Mucosa of gallbladder (tissue), 1 donor: ENCODE data around the gene CDHR3. TPM values are rescaled to one million over a fixed set of nuclear protein-coding genes. Genes with fewer than 3 reads are reported as not detected.
A peak's percentile ranks its signal among the peaks of the same experiment; 100 is the strongest.

Experiments
- DNase-seq: peaks from one replicate; pipeline ENCODE4 v3.0.0-alpha.2; 2020; ENCODE audit warnings: low spot score
- total RNA-seq: library from RNA; stranded (reverse); gene quantifications from one replicate; pipeline ENCODE4 v1.2.1, GENCODE V29; 2021
- donor health status: DM: no; HTN: no; CAD: no.

CDHR3 gene
- total RNA-seq, 1 donor from 2014 or later = 3.1 TPM

DNA sequence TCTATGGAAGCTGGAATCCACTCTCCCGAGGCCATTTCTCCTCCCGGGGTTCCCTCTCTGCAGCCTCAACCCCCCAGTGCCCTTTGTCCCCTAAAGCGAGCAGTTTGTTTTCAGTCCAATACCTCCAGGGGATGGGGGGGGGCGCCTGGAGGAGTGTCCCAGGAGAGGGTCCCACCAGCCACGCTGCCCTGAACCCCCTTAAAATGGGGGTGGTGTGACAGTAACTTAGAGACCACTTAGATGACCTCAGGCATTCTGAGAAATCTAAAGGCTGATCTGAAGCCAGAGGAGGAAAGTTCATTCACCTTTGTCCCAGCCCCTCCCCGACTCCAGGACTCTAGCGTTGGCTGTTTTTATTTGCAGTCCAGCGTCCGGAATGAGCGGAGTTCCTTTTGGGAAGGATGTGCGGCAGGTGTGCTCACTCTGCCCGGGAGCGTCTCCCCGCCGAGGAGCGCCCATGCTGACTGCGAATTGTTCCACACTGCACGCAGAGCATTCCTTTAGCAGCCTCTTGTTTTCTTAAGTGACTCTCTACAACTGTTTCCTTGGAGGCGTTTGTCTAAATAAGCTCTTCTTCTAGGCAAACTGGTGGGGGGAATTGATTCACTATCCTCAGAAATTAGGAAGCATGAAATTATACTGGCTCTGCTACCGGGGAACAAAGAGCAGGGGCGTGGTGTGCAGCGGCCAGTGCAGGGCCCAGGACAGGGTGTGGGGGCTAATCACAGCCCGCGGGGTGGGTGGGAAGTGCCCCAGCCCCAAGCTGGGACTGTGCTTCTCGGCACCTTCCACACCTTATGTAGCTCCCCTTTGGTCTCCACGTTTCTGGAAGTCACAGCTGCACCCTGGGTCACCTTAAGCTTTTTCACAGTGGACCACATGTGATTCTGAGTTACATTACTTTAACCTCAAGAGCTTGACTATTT lies 102.8 kb downstream of the CDHR3 start:
- no peak for DNase-seq

- DNase-seq = no peak
These were observed 104.6 kb downstream of the CDHR3 start for GRCh38 chr7:106067678-106068077.

DNA sequence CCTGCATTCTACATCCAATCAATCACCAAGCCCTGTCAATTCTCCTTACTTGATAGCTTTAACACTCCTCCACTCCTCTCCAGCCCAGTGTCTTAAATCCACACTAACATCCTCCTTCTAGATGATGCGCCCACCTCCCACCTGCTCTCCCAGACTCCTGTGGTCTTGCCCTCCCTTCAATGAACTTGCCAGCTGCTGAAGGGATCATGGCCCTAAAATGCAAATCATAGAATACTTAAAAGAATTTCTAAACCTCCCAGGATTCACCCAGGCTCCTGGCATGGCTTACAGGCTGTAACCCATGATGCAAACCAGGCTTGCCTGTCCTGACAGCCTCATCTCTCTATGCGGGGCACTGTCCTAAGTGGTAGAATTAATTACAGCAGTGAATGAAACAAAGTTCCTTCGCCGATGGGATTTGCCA lies 105.5 kb downstream of the CDHR3 start:
- DNase-seq = no peak

DNA sequence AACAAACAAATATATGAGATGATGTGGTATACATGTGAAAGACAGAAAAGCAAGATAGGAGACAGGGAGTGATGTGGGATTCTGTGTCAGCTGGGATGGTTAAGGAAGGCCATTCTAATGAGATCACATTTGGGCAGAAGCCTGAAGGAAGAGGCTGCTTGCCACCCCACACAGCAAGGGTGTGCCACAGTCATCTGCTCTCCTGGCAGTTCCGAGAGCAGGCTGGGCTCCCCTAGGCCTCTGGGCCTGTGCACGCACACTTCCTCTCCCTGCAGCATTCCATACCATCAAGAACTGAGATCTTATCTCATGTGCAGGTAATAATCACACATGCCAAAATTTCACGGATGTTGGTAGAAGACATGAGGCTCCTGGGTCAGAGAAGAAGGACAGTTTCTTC lies 105.9 kb downstream of the CDHR3 start:
- peak; percentile 48 for DNase-seq

- no peak for DNase-seq
These were observed 106.6 kb downstream of the CDHR3 start for GRCh38 chr7:106069471-106070200.

- DNase-seq = peak; percentile 75
These were observed 107.1 kb downstream of the CDHR3 start for GRCh38 chr7:106070201-106070551.

DNA sequence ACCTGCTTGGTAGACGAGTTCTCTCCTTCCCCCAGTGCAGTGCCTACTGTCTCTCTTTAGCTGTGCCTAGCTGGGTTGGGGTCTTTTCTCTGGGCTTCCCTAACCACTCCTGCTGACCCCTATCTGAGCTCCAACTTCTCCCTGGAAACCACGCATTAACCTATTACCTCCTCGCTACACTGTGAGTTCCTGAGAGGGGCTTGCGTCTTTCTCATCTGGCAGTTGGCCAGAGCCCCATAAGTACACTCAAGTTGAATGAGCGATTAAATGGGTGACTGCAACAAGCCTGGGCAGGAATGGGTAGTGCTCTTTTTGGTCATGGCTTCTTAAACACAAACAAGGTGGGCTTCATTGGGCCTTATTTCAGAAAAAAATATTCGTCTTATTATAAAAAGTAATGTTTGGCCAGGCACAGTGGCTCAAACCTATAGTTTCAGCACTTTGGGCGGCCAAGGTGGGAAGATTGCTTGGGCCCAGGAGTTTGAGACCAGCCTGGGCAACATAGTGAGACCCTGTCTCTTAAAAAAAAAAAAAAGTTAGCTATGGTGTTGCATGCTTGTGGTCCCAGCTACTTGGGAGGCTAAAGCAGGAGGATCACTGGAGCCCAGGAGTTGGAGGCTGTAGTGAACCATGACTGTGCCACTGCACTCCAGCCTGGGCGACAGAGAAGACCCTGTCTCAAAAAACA lies 107.6 kb downstream of the CDHR3 start:
- no peak for DNase-seq

- peak; percentile 72 for DNase-seq
These were observed 108.4 kb downstream of the CDHR3 start for GRCh38 chr7:106071356-106071998.

DNA sequence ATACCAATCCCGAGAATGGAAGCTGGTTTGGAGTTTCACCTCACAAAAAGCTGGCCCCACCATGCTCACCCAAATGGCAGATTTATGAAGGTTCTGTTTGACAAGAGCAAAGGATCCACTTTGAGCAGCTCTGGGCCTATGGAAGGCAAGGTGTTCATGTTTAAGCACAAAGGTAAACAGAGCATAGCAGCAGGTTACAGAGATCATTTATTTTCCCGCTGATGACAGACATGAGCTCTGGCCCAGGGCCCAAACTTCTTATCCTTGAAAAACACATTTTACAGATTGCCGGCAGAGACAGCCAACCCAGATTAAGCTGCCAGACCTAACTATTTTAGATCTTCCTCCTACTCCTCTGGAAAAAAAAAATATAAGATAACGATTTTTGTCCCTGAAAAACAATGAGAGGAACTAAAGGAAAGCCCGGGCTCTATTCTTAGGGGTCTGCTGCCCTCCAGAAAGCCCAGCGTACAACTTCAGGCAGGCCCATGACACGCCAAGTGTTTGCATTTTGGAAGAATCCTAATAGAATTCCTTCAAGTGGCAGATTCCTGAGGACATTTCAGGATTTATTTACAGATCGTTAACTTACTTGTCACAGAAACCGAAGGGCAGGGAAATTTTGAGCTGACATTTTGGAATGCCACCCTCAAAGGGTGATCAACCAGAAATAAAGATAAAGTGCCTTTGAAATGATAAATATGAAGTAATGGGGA lies 109.1 kb downstream of the CDHR3 start:
- DNase-seq = peak; percentile 73

- DNase-seq = no peak
These were observed 109.6 kb downstream of the CDHR3 start for GRCh38 chr7:106072715-106073091.

- DNase-seq = no peak
These were observed 110.6 kb downstream of the CDHR3 start for GRCh38 chr7:106073701-106074100.

GRCh38 chr7:106074257-106074656 lies 111.2 kb downstream of the CDHR3 start:
- no peak for DNase-seq

- no peak for DNase-seq
These were observed 112.9 kb downstream of the CDHR3 start for GRCh38 chr7:106075937-106076336.

DNA sequence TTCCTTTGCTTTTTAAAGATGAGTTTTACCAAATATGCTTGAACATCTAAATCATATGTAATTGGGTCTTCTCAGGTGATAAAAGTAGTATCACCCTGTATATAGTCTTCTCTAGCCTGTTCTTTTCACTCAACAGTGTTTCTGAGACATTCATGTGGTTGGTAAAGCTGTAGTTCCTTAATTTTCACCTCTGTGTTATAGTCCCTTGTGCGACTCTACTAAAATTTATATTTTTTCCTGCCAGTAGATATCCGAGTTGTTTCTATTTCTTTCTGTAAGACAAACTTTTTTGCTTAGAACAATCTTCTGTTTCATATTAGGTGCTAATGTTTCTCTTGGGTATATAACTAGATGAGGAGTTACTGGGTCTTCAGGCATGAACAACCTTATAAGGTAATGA lies 113.5 kb downstream of the CDHR3 start:
- DNase-seq = no peak

DNA sequence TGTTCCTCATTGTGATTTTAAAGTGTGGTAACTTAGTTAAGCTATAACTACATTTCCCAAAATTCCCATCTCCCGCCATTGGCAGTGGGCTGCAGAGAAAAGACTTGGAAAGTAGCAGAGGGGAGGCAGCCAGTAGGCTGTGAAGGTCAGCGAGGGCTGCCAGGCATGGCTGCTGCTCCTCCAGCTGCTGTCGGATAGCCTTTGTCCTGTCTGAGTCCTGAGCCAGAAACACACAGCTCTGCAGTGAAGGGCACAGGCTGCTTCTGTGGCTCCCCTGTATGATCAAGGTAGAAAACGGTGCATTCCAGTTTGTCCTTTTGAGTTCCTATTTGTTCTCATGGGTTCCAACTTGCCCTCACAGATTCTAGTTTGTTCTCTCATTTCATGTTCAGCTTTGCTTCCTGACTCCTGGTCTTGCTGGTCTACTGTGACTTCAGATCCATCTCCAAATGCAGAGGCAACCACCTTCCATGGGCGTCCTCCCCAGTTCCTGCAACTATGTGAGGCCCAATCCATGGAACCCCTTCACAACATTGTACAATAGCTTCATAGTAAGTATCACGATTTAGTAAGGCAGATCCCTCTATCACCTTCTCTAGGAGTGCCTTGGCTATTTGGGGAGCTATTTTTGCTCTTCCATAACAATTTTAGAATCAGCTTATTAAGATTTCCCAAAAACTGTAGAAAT lies 117.4 kb downstream of the CDHR3 start:
- no peak for DNase-seq

- DNase-seq = no peak
These were observed 119.2 kb downstream of the CDHR3 start for GRCh38 chr7:106082087-106082854.
